Measurements from ENCODE around the gene SHOX.
"Not testable (repeated sequence)": the region's sequence is repeated elsewhere in the genome, so short reads cannot be mapped to it uniquely, and the experiment has no call there.

Gene SHOX

DNA sequence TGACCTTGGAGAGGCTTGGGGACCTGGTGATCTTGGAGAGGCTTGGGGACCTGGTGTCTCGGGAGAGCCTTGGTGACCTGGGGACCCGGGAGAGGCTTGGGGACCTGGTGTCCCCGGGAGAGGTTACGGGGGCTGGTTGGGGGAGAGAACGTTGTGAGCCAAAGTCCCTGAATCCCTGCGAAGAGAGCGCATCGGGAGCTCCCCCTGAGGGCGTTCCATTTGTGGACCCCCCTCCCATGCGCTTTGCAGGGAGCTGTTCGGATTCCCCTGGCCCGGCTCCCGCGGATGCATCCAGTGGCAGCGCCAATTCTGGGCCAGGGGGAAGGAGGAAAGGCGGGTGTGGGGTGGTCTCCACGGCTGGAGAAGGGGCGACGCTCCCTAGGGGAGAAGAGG lies 13.3 kb downstream of the SHOX start:
- H3K9ac ChIP-seq (ENCODE audit: low read length), result no peak overlapping the region
- H3K27ac ChIP-seq (ENCODE audit: low read depth, low read length), result no peak overlapping the region
- H3K36me3 ChIP-seq (ENCODE audit: control insufficient read depth, insufficient read depth, low read length), result no peaks in the 10 kb centered on the region
- no peaks in the 10 kb centered on the region for H3K4me1 ChIP-seq (ENCODE audit: control insufficient read depth, insufficient read depth, low read length)
- no peaks in the 10 kb centered on the region for H3K27me3 ChIP-seq (ENCODE audit: control insufficient read depth, insufficient read depth, low read length)
- no peak overlapping the region for H3K4me3 ChIP-seq (ENCODE audit: low read length)

- Histone ChIP-seq H3K36me3 (ENCODE audit: control insufficient read depth, insufficient read depth, low read length) (no peaks in the 10 kb centered on the region), H3K27me3 (ENCODE audit: control insufficient read depth, insufficient read depth, low read length) (no peaks in the 10 kb centered on the region), H3K9ac (ENCODE audit: low read length) (no peak overlapping the region), H3K4me3 (ENCODE audit: low read length) (peak overlapping the region; percentile 52), H3K27ac (ENCODE audit: low read depth, low read length) (no peak overlapping the region), H3K4me1 (ENCODE audit: control insufficient read depth, insufficient read depth, low read length) (no peaks in the 10 kb centered on the region)
Observed at GRCh38 chrX:644304-645281, 14.0 kb downstream of the SHOX start.

GRCh38 chrX:646228-646495 lies 15.6 kb downstream of the SHOX start:
- H3K4me1 ChIP-seq (ENCODE audit: control insufficient read depth, insufficient read depth, low read length), result no peaks in the 10 kb centered on the region
- H3K36me3 ChIP-seq (ENCODE audit: control insufficient read depth, insufficient read depth, low read length), result no peaks in the 10 kb centered on the region
- no peak overlapping the region for H3K4me3 ChIP-seq (ENCODE audit: low read length)
- H3K9ac ChIP-seq (ENCODE audit: low read length), result no peak overlapping the region
- H3K27ac ChIP-seq (ENCODE audit: low read depth, low read length), result no peak overlapping the region
- H3K27me3 ChIP-seq (ENCODE audit: control insufficient read depth, insufficient read depth, low read length), result no peaks in the 10 kb centered on the region

GRCh38 chrX:646796-647195 lies 16.2 kb downstream of the SHOX start:
- Histone ChIP-seq H3K9ac (ENCODE audit: low read length) (no peak overlapping the region), H3K36me3 (ENCODE audit: control insufficient read depth, insufficient read depth, low read length) (no peaks in the 10 kb centered on the region), H3K27me3 (ENCODE audit: control insufficient read depth, insufficient read depth, low read length) (no peaks in the 10 kb centered on the region), H3K27ac (ENCODE audit: low read depth, low read length) (no peak overlapping the region), H3K4me3 (ENCODE audit: low read length) (no peak overlapping the region), H3K4me1 (ENCODE audit: control insufficient read depth, insufficient read depth, low read length) (no peaks in the 10 kb centered on the region)

- H3K4me3 ChIP-seq (ENCODE audit: low read length), result no peak overlapping the region
- H3K27ac ChIP-seq (ENCODE audit: low read depth, low read length), result no peak overlapping the region
- no peak overlapping the region for H3K9ac ChIP-seq (ENCODE audit: low read length)
- no peaks in the 10 kb centered on the region for H3K4me1 ChIP-seq (ENCODE audit: control insufficient read depth, insufficient read depth, low read length)
- no peaks in the 10 kb centered on the region for H3K36me3 ChIP-seq (ENCODE audit: control insufficient read depth, insufficient read depth, low read length)
- no peaks in the 10 kb centered on the region for H3K27me3 ChIP-seq (ENCODE audit: control insufficient read depth, insufficient read depth, low read length)
Observed at GRCh38 chrX:649166-649565, 18.6 kb downstream of the SHOX start.

DNA sequence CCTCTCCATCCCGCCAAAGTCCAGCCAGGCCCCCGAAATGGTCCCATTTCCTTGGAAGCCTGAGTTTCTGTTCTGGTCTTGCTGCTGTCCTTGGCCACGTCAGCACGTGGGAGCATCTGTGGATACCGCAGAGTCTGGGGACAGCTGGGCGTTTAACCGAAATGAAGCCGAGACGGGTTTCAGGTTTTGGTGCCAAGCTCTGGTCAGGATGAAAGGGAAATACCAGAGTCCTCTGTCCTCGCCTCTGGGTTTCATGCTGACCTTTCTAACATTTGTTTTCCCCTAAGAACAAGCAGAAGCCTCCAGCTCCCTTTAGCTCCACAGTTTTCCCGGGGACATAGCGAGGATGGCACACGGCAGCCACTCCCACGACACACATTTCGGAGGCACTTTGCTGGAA lies 19.7 kb downstream of the SHOX start:
- Histone ChIP-seq H3K36me3 (ENCODE audit: control insufficient read depth, insufficient read depth, low read length) (no peaks in the 10 kb centered on the region), H3K4me3 (ENCODE audit: low read length) (no peak overlapping the region), H3K4me1 (ENCODE audit: control insufficient read depth, insufficient read depth, low read length) (no peaks in the 10 kb centered on the region), H3K27me3 (ENCODE audit: control insufficient read depth, insufficient read depth, low read length) (no peaks in the 10 kb centered on the region), H3K9ac (ENCODE audit: low read length) (no peak overlapping the region), H3K27ac (ENCODE audit: low read depth, low read length) (no peak overlapping the region)

DNA sequence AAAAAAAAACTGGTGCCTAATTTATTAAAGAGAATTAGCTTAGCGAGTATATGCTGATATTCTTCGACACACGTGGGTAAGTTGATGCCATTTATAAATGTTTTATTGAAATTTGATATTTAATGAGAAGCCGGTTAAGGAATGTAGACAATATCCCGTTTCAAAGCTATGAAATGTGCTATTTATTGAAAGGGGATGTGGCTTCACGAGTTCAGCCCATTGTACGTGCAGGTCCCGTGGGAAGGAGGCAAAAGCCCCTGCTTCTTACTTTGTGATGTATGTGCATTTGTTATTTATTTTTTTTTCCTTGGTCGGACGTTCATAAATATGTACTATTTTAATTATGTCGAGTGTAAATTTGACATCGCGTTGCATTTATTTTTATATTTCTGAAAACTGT lies 20.2 kb downstream of the SHOX start:
- Histone ChIP-seq H3K36me3 (ENCODE audit: control insufficient read depth, insufficient read depth, low read length) (no peaks in the 10 kb centered on the region), H3K9ac (ENCODE audit: low read length) (no peak overlapping the region), H3K4me3 (ENCODE audit: low read length) (no peak overlapping the region), H3K27me3 (ENCODE audit: control insufficient read depth, insufficient read depth, low read length) (no peaks in the 10 kb centered on the region), H3K27ac (ENCODE audit: low read depth, low read length) (no peak overlapping the region), H3K4me1 (ENCODE audit: control insufficient read depth, insufficient read depth, low read length) (no peaks in the 10 kb centered on the region)

DNA sequence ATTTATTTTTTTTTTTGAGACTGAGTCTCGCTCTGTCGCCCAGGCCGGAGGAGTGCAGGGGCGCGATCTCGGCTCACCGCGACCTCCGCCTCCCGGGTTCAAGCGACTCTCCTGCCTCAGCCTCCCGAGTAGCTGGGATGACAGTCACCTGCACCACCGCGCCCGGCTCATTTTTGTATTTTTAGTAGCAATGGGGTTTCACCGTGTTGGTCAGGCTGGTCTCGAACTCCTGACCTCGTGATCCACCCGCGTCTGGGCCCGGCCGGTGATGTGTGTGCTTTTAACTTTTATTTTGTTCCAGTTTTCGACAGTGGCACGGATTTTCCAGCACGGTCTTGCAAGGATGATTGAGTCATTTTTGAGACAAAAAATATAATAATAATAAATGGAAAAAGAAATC lies 21.3 kb downstream of the SHOX start:
- H3K27me3 ChIP-seq (ENCODE audit: control insufficient read depth, insufficient read depth, low read length); H3K36me3 ChIP-seq (ENCODE audit: control insufficient read depth, insufficient read depth, low read length); H3K9ac ChIP-seq (ENCODE audit: low read length); H3K27ac ChIP-seq (ENCODE audit: low read depth, low read length); H3K4me1 ChIP-seq (ENCODE audit: control insufficient read depth, insufficient read depth, low read length); H3K4me3 ChIP-seq (ENCODE audit: low read length): not testable (repeated sequence)

GRCh38 chrX:652341-652741 lies 21.8 kb downstream of the SHOX start:
- Histone ChIP-seq H3K9ac (ENCODE audit: low read length) (no peak overlapping the region), H3K27ac (ENCODE audit: low read depth, low read length) (no peak overlapping the region), H3K36me3 (ENCODE audit: control insufficient read depth, insufficient read depth, low read length) (no peaks in the 10 kb centered on the region), H3K4me1 (ENCODE audit: control insufficient read depth, insufficient read depth, low read length) (no peaks in the 10 kb centered on the region), H3K27me3 (ENCODE audit: control insufficient read depth, insufficient read depth, low read length) (no peaks in the 10 kb centered on the region), H3K4me3 (ENCODE audit: low read length) (no peak overlapping the region)

GRCh38 chrX:653306-653705 lies 22.7 kb downstream of the SHOX start:
- no peak overlapping the region for H3K4me3 ChIP-seq (ENCODE audit: low read length)
- H3K36me3 ChIP-seq (ENCODE audit: control insufficient read depth, insufficient read depth, low read length), result no peaks in the 10 kb centered on the region
- H3K27ac ChIP-seq (ENCODE audit: low read depth, low read length), result no peak overlapping the region
- no peaks in the 10 kb centered on the region for H3K4me1 ChIP-seq (ENCODE audit: control insufficient read depth, insufficient read depth, low read length)
- no peak overlapping the region for H3K9ac ChIP-seq (ENCODE audit: low read length)
- no peaks in the 10 kb centered on the region for H3K27me3 ChIP-seq (ENCODE audit: control insufficient read depth, insufficient read depth, low read length)

DNA sequence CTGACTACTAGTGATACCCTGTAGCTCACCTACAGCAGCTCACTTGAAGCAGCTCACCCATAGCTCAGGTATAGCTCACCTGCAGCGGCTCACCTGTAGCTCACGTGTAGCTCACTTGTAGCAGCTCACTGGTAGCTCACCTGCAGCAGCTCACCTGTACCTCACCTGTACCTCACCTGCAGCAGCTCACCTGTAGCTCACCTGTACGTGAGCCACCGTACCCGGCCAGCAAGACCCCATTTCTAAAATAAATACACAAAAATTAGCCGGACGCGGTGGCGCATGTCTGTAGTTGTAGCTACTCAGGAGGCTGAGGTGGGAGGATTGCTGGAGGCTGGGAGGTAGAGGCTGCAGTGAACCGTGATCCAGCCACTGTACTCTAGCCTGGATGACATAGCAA lies 30.6 kb downstream of the SHOX start:
- no peak overlapping the region for H3K9ac ChIP-seq (ENCODE audit: low read length)
- no peaks in the 10 kb centered on the region for H3K27me3 ChIP-seq (ENCODE audit: control insufficient read depth, insufficient read depth, low read length)
- H3K4me3 ChIP-seq (ENCODE audit: low read length), result no peak overlapping the region
- H3K36me3 ChIP-seq (ENCODE audit: control insufficient read depth, insufficient read depth, low read length), result no peaks in the 10 kb centered on the region
- no peaks in the 10 kb centered on the region for H3K4me1 ChIP-seq (ENCODE audit: control insufficient read depth, insufficient read depth, low read length)
- no peak overlapping the region for H3K27ac ChIP-seq (ENCODE audit: low read depth, low read length)

DNA sequence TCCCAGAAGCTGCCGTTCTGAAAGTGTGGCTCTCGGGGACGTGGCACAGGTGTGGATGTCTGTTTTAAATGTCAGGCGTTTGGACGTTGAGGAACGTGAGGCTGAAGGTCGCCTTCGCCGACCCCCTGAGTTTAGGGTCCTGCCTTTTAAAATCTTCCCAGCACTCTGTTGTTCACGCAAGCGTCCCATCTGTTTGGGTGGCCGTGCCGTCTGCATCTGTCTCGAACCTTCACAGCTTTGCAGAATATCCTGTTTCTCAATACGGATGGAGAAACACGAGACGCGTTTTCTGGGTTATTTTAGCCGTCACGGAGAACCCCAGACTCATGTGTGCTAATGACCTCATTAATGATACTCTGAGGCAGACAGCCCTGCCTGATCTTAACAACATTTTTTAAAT lies 31.5 kb downstream of the SHOX start:
- Histone ChIP-seq H3K36me3 (ENCODE audit: control insufficient read depth, insufficient read depth, low read length) (no peaks in the 10 kb centered on the region), H3K27ac (ENCODE audit: low read depth, low read length) (no peak overlapping the region), H3K4me1 (ENCODE audit: control insufficient read depth, insufficient read depth, low read length) (no peaks in the 10 kb centered on the region), H3K9ac (ENCODE audit: low read length) (no peak overlapping the region), H3K4me3 (ENCODE audit: low read length) (no peak overlapping the region), H3K27me3 (ENCODE audit: control insufficient read depth, insufficient read depth, low read length) (no peaks in the 10 kb centered on the region)

GRCh38 chrX:663841-664240 lies 33.2 kb downstream of the SHOX start:
- Histone ChIP-seq H3K9ac (ENCODE audit: low read length) (no peak overlapping the region), H3K27me3 (ENCODE audit: control insufficient read depth, insufficient read depth, low read length) (no peaks in the 10 kb centered on the region), H3K4me3 (ENCODE audit: low read length) (no peak overlapping the region), H3K4me1 (ENCODE audit: control insufficient read depth, insufficient read depth, low read length) (no peaks in the 10 kb centered on the region), H3K36me3 (ENCODE audit: control insufficient read depth, insufficient read depth, low read length) (no peaks in the 10 kb centered on the region), H3K27ac (ENCODE audit: low read depth, low read length) (no peak overlapping the region)

Measured in rectal smooth muscle tissue (tissue), 1 donor.